ES-I3 (cell line): Measurements from ENCODE around the gene KLHDC7A.

Source experiments
- H3K36me3 ChIP-seq: 2 replicates; pipeline ENCODE4 v1.6.1; 2013; ENCODE audit warnings: mild to moderate bottlenecking, low read length, control low read depth, moderate library complexity; ENCODE audit not compliant: insufficient read depth
- H3K4me1 ChIP-seq: 2 replicates; pipeline ENCODE4 v1.6.1; 2013; ENCODE audit warnings: mild to moderate bottlenecking, control low read depth, low read length; ENCODE audit not compliant: insufficient read depth
- H3K9ac ChIP-seq: 2 replicates; pipeline ENCODE4 v1.6.1; 2013; ENCODE audit warnings: low read depth, mild to moderate bottlenecking, low read length, moderate library complexity
- H3K9me3 ChIP-seq: 2 replicates; pipeline ENCODE4 v1.6.1; 2013; ENCODE audit warnings: mild to moderate bottlenecking, low read length, moderate library complexity; ENCODE audit not compliant: control insufficient read depth, insufficient read depth

The KLHDC7A gene

DNA sequence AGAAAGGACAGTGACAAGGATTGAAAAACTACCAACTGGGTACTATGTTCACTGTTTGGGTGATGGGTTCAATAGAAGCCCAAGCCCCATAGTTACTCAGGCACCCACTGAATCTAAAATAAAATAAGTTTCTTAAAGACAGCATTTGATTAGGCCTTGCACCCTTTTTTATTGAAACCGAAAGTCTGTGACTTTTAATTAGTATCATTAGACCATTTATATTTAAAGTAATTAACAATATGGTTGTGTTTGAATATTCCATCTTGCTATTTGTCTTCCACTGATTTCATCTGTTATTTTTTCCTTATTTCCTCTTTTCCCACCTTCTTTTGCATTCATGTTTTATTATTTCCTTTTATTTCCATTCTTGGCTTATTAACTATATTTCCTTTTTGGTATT lies 27.4 kb downstream of the KLHDC7A start:
- H3K9ac ChIP-seq, result no peak overlapping the region

DNA sequence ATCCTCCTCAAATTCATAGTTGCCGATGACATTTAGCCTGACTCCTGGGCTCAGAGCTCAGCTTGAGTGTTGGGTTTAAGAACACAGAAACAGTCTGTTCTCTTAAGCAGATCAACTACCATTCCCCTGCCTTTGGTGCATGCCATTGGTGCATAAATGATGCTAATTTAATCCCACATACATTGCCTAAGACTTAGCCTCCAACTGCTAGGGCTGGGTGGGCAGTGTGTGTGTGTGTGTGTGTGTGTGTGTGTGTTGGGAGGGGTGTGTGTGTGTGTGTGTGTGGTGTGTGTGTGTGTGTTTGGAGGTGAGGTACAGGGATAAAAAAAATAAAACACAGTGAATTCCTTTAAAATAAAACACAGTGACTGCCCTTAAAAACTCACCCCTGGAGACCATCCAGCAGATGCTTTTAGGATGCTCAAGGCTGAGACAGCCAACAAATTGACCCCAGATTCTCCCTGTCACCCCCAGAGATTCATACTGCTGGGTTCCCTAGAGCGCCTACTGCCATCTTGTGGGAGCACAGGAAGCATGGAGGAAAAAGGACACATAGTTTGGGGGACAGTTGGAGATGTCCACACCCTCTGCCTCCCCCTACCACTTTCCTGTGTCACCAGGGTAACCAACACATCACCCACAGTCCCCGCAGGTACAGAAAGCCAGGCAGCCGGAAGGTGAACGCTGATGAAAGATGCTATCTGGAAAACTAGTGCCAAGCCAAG lies 30.6 kb downstream of the KLHDC7A start:
- no peaks in the 10 kb centered on the region for H3K36me3 ChIP-seq
- H3K9me3 ChIP-seq, result peaks cover under 1% of the 10 kb centered on the region; the same call in 1 of the 2 replicates
- H3K4me1 ChIP-seq, result no peaks in the 10 kb centered on the region
- H3K9ac ChIP-seq, result no peak overlapping the region

More for the DNA sequence above, 27.4 kb downstream of the KLHDC7A start:
- Histone ChIP-seq H3K36me3 (no peaks in the 10 kb centered on the region), H3K9me3 (no peaks in the 10 kb centered on the region; the same call in 1 of the 2 replicates), H3K4me1 (no peaks in the 10 kb centered on the region)

DNA sequence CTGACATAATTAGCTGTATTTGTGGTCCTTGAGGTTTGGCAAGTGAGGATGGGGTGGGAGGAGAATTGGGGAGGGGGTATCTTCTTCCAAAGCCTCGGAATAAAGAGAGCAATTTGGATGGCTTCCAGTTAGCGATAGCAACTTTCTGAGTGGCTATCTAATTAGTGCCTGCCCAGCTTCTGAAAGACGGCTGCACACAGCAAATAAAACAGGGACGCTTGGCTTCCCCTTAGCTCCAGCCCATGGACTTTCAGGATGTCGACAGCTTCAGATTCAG lies 31.1 kb downstream of the KLHDC7A start:
- Histone ChIP-seq H3K4me1 (no peaks in the 10 kb centered on the region), H3K9me3 (peaks cover 6% of the 10 kb centered on the region; the same call in 1 of the 2 replicates), H3K36me3 (no peaks in the 10 kb centered on the region), H3K9ac (no peak overlapping the region)

DNA sequence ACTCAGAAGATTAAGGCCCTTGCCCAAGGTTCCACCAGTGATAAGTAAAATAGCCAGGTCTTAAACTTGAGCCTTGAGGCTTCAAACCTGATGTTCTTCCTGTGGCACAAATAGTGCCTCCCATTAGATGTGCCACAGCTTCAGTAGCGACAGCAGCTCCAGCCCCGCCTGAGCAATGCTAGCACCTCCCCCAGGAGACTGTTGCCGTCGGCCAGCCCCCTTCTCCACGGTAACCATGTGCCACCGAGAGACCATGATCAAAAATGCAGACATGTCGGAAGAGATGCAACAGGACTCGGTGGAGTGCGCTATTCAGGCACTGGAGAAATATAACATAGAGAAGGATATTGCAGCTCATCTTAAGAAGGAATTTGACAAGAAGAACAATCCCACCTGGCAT lies 32.2 kb downstream of the KLHDC7A start:
- H3K36me3 ChIP-seq, result no peaks in the 10 kb centered on the region; the same call in 1 of the 2 replicates
- peaks cover 12% of the 10 kb centered on the region; the same call in 1 of the 2 replicates for H3K9me3 ChIP-seq
- H3K9ac ChIP-seq, result no peak overlapping the region
- H3K4me1 ChIP-seq, result no peaks in the 10 kb centered on the region

DNA sequence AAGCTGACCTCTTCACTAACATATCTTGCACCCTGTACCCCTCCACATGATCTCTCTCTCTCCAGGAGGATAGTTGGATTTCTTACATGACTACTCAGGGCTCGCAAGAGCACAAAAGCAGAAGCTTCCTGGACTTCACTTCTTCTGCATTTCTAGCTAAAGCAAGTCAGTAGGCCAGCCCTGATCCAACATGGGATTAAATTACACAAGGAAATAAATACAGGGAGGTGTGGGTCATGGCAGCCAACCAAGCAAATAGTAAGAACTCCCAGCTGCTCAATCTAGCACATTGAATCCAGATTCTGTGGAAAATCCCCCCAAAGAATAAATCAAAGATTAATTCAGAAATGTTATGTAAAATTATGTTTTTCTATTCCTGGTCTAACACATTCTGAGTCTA lies 33.3 kb downstream of the KLHDC7A start:
- Histone ChIP-seq H3K9ac (no peak overlapping the region), H3K9me3 (peaks cover 12% of the 10 kb centered on the region; the same call in 1 of the 2 replicates), H3K36me3 (no peaks in the 10 kb centered on the region; the same call in 1 of the 2 replicates), H3K4me1 (no peaks in the 10 kb centered on the region)

DNA sequence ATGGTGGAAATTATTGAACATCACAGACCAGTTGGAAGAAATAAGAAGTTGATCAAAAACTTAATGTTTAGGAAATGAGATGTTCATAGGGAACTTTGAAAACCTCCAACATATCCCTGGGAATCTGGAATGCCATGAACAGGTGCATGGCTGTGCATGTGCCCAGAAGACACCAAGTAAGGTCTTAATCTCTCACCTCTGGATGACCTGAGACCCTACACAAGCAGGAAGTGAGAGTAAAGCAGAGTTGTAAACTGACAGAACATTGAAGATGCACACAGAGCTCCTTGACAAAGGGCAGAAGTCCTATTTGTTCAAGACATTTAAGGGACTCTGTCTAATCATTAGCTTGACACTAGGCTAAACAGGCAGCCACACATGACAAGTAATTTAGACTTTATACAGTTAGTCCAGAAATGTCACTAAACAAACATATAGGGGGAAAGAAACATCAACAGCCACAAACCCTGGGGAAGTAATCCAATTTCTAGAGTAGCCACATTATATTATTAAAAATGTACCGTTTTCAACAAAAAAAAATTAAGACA lies 34.5 kb downstream of the KLHDC7A start:
- H3K36me3 ChIP-seq, result no peaks in the 10 kb centered on the region; the same call in 1 of the 2 replicates
- H3K9ac ChIP-seq, result no peak overlapping the region
- no peaks in the 10 kb centered on the region for H3K4me1 ChIP-seq
- H3K9me3 ChIP-seq, result peaks cover 12% of the 10 kb centered on the region; the same call in 1 of the 2 replicates

DNA sequence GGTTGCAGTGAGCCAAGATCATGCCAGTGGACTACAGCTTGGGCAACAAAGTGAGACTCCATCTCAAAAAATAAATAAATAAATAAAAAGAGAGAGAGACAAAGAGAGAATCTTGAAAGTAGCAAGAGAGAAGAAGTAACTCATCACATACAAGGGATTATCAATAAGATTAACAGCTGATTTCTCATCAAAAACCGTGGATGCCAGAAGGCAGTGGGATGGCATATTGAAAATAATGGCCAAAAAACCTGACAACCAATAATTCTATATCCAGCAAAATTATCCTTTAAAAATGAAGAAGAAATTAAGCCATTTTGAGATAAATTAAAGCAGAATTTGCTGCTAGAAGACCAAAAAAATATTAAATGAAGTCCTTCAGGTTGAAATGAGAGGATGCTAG lies 35.7 kb downstream of the KLHDC7A start:
- Histone ChIP-seq H3K9ac (no peak overlapping the region), H3K36me3 (no peaks in the 10 kb centered on the region; the same call in 1 of the 2 replicates), H3K4me1 (no peaks in the 10 kb centered on the region), H3K9me3 (peaks cover 12% of the 10 kb centered on the region; the same call in 1 of the 2 replicates)

DNA sequence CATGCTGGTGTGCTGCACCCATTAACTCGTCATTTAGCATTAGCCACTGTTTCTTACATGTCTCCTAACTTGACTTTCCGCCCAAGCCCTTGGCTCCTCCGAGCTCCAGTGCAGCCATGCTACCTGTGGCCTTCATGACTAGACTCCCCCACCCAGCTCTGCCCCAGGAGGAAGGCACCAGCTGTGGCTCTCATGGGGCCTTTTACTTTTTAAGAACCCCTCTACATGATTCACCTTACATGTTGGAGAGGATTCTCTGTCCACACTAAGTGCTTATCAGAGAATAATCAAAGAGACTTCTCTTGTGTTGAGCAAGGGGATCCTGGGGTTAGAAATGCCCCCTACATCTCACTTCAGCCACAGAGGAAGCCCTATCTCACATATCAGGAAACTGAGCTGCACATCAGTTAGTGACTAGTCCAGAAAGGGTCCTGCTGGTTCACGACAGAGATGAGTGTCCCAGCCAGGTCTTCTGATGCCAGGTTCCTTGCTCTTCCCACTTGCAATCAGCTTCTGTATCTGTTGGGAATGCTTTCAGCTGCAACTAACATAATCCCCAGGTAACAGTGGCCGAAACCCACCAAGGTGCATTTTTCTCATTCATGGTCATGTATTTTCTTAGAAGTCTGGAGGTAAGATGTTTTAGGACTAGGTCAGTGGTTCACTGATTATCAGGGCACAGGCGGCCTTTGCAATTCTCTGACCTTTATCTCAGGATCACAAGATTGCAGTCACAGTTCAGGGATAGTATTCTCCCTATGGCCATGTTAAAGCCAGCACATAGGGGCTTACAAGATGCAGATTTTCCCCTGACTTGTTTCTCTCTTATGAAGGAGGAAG lies 45.9 kb downstream of the KLHDC7A start:
- Histone ChIP-seq H3K9me3 (no peaks in the 10 kb centered on the region), H3K4me1 (no peaks in the 10 kb centered on the region), H3K36me3 (no peaks in the 10 kb centered on the region), H3K9ac (no peak overlapping the region)

DNA sequence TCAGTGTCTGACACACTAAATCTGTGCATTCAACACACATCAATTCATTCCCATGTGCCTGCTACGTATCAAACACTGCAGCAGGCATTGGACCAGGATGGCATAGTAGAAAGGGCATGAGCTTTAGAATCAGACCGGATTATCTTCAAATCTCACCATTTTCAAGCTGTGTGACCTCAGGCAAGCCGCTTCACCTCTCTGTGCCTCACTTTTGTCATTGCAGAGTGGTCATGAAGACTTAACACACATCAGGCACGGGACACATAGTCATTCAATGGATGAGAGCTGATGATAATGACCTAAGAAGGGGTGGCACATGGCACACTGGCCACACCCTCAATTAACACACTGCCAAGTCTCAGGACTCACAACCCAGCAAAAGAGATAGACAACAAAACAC lies 46.8 kb downstream of the KLHDC7A start:
- H3K9me3 ChIP-seq, result no peaks in the 10 kb centered on the region
- H3K4me1 ChIP-seq, result no peaks in the 10 kb centered on the region
- H3K9ac ChIP-seq, result no peak overlapping the region
- no peaks in the 10 kb centered on the region for H3K36me3 ChIP-seq

DNA sequence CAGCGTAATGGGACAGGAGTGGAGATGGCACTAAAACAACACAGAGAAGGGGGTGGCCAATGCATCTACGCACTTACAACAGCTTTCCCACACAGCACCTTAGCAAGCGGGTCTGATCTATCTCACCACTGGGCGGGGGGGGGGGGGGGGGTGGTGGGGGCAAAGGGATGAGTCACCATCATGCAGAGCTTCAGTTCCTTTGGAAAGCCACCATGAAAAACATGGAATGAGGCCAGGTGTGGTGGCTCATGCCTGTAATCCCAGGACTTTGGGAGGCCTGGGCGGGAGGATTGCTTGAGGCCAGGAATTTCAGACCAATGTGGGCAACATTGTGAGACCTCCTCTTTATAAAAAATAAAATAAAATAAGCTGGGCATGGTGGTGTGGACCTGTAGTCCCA lies 47.2 kb downstream of the KLHDC7A start:
- H3K4me1 ChIP-seq, result no peaks in the 10 kb centered on the region
- no peaks in the 10 kb centered on the region for H3K9me3 ChIP-seq
- no peaks in the 10 kb centered on the region for H3K36me3 ChIP-seq
- H3K9ac ChIP-seq, result no peak overlapping the region

DNA sequence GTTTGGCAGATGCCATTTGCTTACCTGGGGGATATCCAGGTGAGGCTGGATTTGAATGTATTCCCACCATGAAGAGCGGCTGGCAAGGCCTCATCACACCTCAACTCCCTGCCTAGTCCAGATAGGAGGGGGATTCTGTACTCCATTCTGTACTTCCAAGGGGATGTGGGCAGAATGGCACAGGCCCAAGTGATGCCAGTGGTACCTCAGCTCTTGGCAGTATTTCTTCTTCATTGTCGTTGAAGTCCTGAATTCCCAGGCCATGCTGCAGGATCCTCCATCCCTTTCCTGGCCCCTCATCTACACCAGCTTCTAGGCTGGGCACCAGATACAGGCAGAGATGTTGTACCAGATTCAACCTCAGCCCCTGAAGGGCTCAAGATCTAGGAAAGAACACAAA lies 47.9 kb downstream of the KLHDC7A start:
- no peaks in the 10 kb centered on the region for H3K4me1 ChIP-seq

DNA sequence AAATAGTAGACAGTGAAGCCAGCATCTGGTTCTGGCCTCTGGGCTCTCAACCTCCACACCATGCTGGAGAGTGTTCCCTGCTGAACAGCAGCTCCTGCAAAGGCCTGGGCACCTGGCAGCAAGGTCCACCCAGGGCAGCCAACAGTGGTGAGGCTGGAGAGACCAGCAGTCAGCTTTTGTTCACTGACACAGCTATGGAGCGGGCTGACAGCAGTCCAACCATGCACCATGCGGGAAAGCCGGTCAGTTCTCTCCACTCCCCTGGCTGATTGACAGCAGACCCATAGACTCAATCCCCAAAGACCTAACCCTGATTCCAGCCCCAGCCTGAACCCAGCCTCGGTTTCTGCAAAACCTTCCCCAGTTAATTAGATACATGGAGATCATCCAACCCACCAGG lies 49.0 kb downstream of the KLHDC7A start:
- H3K9ac ChIP-seq, result no peak overlapping the region
- no peaks in the 10 kb centered on the region for H3K9me3 ChIP-seq
- H3K4me1 ChIP-seq, result no peaks in the 10 kb centered on the region
- no peaks in the 10 kb centered on the region for H3K36me3 ChIP-seq

More for the DNA sequence above, 47.9 kb downstream of the KLHDC7A start:
- H3K9me3 ChIP-seq, result no peaks in the 10 kb centered on the region
- no peaks in the 10 kb centered on the region for H3K36me3 ChIP-seq
- H3K9ac ChIP-seq, result no peak overlapping the region

DNA sequence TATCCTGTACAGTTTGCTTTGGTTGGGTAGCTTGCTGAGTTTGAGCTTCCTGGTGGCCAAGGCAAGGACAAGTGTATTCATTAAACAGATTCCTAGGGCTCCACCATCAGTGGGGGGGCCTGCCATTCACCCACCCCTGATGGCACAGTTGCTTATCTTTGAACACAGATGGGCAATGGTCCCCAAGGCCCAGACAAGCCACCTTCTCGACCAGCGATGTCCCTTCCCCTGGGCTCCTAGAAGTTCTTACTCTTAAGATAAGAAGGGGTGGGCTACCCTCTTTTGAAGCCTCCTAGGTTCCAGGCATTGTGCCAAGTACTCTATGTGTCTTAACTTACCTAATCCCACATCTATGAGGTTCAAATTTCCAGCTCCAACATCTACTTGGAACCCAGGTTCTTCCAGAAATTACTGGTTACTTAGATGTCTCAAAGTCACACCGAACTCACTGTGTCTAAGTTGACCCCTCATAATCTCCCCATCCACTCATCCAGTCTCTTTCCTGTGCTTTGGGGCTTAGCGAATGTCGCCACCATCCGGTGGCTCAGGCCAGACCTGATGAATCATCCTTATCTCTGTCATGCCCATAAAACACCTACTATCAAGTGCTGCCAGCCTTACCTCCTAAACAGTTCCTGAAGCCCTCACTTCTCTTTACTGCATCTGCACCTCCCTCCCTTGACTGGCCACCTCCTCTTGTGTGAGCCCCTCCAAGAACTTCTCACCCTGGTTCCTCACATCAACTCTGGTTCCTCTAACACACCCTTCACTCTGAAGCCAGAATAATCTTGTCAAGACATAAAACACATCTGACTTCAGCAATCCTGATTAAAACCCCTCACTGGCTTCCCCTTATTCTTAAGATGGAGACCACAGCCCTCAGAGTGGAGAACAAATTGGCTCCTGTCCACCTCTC lies 50.1 kb downstream of the KLHDC7A start:
- no peaks in the 10 kb centered on the region for H3K4me1 ChIP-seq
- no peaks in the 10 kb centered on the region for H3K36me3 ChIP-seq
- no peaks in the 10 kb centered on the region for H3K9me3 ChIP-seq
- H3K9ac ChIP-seq, result no peak overlapping the region

DNA sequence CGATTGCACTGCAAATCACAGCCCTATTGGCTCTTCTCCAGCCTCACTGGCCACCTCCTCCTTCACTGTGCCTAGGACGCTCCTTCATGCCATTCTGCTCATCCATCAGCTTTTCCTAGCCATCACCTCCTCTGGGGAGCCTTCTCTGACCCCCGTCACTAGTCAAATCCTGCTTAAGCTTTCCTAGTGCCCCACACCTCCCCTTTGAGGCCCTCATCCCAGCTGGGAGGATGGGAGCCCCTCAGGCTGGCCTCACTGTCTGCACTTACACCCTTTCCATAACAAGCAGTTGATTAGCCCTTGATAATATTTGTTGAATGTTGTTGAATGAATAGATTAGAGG lies 50.7 kb downstream of the KLHDC7A start:
- Histone ChIP-seq H3K4me1 (no peaks in the 10 kb centered on the region), H3K9ac (no peak overlapping the region), H3K9me3 (no peaks in the 10 kb centered on the region), H3K36me3 (no peaks in the 10 kb centered on the region)
